ENCODE results near the gene CTBP1. TPM values are rescaled to one million over a fixed set of nuclear protein-coding genes. Genes with fewer than 3 reads are reported as not detected.
A peak's percentile ranks its signal among the peaks of the same experiment; 100 is the strongest.

The CTBP1 gene
- total and polyA plus RNA-seq, 7 donors = 109 to 165 (median 130) TPM

DNA sequence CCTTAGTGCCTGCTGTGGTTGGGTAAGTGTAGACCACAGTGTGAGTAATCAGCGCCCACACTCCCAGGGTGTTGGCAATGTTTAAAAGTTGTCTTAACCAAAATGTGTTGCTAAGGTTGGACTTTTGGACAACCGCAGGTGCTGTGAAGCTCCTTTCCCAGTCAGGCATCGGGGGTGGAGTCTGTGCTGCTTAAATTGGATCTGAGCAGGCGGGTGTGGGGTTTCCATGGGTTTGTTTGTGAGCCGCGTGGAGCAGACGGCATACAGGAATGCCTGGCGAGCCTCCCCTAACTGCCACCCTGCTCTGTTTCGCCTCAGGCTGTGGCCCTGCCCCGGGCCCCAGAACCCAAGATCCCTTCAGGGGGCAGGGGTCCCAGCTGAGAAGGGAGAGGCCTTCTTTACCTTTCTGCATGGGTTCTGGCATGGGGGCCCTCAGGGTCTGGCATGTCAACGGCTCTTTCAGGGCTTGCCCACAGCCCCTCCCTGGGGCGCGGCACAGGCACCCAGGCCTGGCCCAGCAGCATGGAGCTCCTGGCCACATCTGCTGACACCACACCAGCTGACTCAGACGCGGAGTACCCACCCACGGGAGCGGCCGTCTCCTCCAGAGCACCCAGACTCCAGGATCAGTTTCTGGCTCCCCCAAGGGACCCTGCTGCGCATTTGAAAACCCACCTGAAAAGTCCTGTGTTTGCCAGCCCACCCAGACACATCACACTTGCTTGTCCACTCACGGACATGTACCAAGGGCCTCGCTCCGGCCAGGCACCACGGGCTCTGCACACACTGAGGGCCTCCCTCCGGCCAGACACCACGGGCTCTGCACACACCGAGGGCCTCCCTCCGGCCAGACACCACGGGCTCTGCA lies 71.4 kb downstream of the CTBP1 start:
- DNase-seq (peak in 1 of 2 donors; percentile 75), ATAC-seq (peak; percentile 58 to 71 (median 68))
- TF ChIP-seq, protein P1, sequence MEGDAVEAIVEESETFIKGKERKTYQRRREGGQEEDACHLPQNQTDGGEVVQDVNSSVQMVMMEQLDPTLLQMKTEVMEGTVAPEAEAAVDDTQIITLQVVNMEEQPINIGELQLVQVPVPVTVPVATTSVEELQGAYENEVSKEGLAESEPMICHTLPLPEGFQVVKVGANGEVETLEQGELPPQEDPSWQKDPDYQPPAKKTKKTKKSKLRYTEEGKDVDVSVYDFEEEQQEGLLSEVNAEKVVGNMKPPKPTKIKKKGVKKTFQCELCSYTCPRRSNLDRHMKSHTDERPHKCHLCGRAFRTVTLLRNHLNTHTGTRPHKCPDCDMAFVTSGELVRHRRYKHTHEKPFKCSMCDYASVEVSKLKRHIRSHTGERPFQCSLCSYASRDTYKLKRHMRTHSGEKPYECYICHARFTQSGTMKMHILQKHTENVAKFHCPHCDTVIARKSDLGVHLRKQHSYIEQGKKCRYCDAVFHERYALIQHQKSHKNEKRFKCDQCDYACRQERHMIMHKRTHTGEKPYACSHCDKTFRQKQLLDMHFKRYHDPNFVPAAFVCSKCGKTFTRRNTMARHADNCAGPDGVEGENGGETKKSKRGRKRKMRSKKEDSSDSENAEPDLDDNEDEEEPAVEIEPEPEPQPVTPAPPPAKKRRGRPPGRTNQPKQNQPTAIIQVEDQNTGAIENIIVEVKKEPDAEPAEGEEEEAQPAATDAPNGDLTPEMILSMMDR (IDR thresholded peaks at IDR 0.05) = no peak
- Histone ChIP-seq H3K9me3 (no peaks in the 10 kb centered on the region), H3K27ac (peak overlapping the region; percentile 94), H3K27me3 (ENCODE audit: insufficient read depth in 3 of 3, low read length in 2 of 3) (no peaks in the 10 kb centered on the region), H3K36me3 (ENCODE audit: insufficient read depth in 1 of 2, low read depth in 1 of 2) (no peaks in the 10 kb centered on the region), H3K4me3 (peak overlapping the region; percentile 30), H3K4me1 (peaks cover 63% of the 10 kb centered on the region)
- 37 to 49% (median 48%) methylated on average over 28 of the region's 28 CpGs for WGBS, 3 donors
- intact Hi-C loops (cut with DNase I) = no loop called here

- intact Hi-C loops (cut with DNase I) = no loop called here
Measured at GRCh38 chr4:1176398-1177273, 72.3 kb downstream of the CTBP1 start.

DNA sequence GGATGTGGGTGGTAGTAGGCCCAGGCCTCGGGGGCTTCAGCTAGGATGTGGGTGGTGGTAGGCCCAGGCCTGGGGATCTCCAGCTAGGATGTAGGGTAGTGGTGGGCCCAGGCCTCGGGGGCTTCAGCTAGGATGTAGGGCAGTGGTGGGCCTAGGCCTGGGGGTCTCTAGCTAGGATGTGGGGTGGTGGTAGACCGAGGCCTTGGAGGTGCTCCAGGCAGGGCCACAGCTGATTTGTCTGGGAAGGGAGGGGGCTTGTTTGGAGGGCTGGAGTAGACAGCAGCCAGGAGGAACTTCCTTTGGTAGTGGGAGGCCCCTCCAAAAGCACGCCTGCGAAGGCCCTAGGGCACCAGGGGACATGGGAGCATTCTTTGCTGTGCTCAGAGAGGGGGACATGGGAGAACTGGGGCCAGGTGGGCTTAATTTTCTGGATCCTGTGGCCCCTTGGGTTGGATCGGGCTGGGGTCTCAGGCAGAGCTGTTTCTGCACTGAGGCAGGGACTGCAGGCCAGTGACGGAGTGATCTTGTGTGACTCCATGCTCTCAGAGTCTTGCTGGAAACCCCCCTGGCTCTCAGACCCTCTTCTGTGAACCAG lies 73.2 kb downstream of the CTBP1 start:
- no peak for DNase-seq
- TF ChIP-seq, protein P1 (IDR thresholded peaks at IDR 0.05) = no peak
- Histone ChIP-seq H3K9me3 (no peaks in the 10 kb centered on the region), H3K36me3 (ENCODE audit: insufficient read depth in 1 of 2, low read depth in 1 of 2) (no peaks in the 10 kb centered on the region), H3K4me1 (peaks cover 73% of the 10 kb centered on the region), H3K27ac (peak overlapping the region; percentile 76), H3K4me3 (no peak overlapping the region), H3K27me3 (ENCODE audit: insufficient read depth in 3 of 3, low read length in 2 of 3) (peaks cover 0 to 7% (median 0%) of the 10 kb centered on the region in 3 donors)
- 95 to 98% (median 97%) methylated on average over 7 of the region's 7 CpGs for WGBS, 3 donors
- ATAC-seq = no peak
- intact Hi-C loops (cut with DNase I) = no loop called here

More at GRCh38 chr4:1176398-1177273, 72.3 kb downstream of the CTBP1 start:
- ATAC-seq (peak in 1 of 4 donors; percentile 2), DNase-seq (no peak)
- Histone ChIP-seq H3K36me3 (ENCODE audit: insufficient read depth in 1 of 2, low read depth in 1 of 2) (no peaks in the 10 kb centered on the region), H3K9me3 (no peaks in the 10 kb centered on the region), H3K4me3 (peak overlapping the region; percentile 30), H3K27ac (peak overlapping the region; percentile 94), H3K4me1 (peaks cover 70% of the 10 kb centered on the region), H3K27me3 (ENCODE audit: insufficient read depth in 3 of 3, low read length in 2 of 3) (peaks cover 0 to 3% (median 0%) of the 10 kb centered on the region in 3 donors)
- WGBS, 3 donors = 22 to 44% (median 43%) methylated on average over 1 of the region's 1 CpG
- TF ChIP-seq, protein P1 (IDR thresholded peaks at IDR 0.05) = no peak

DNA sequence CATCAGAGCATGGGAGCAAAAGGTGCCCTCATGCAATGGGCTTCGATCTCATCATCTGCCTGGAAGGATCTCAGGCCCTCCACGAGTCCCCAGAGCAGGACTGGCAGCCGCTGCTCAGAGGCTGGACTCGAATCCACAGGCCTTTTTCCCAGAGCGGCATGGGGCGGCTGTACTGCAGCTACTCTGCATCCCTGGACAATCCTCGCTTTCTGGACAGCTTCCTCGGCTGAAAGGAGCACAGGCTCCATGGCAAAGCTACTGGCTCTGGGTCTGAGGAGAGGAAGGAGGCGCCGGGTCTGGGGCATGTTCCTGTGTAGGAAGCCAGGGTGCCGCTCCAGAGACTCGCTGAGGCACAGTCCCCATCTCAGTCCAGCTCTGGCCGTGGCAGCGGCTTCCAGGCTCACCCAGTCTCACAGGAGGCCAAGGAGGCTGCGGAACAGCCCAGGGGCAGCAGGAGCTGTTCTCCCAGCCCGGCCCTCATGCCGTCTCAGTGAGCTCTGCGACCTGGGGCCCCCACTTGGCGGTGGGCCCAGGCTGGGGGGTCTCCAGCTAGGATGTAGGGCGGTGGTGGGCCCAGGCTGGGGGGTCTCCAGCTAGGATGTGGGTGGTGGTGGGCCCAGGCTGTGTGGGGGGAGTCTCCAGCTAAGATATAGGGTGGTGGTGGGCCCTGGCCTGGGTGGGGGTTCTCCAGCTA lies 73.8 kb downstream of the CTBP1 start:
- TF ChIP-seq, protein P1 (IDR thresholded peaks at IDR 0.05) = no peak
- intact Hi-C loops (cut with DNase I) = no loop called here
- H3K4me3 ChIP-seq = no peak overlapping the region
- DNase-seq (peak in 1 of 2 donors; percentile 52), ATAC-seq (no peak)
- H3K9me3 ChIP-seq = no peaks in the 10 kb centered on the region
- peaks cover 73% of the 10 kb centered on the region for H3K4me1 ChIP-seq
- 73 to 80% (median 74%) methylated on average over 20 of the region's 20 CpGs for whole genome bisulfite sequencing, 3 donors
- H3K27me3 ChIP-seq (ENCODE audit: insufficient read depth in 3 of 3, low read length in 2 of 3) = peaks cover 0 to 7% (median 0%) of the 10 kb centered on the region in 3 donors
- peaks cover 0 to 3% of the 10 kb centered on the region in 2 donors for H3K36me3 ChIP-seq (ENCODE audit: insufficient read depth in 1 of 2, low read depth in 1 of 2)
- H3K27ac ChIP-seq = peak overlapping the region; percentile 76
